Spleen (tissue), 7 donors: ENCODE data around the gene CDCA8.
"Not testable (repeated sequence)": the region's sequence is repeated elsewhere in the genome, so short reads cannot be mapped to it uniquely, and the experiment has no call there.

Source experiments
- CTCF ChIP-seq, 11 experiments: fragments of 200-600 bp in 7 of 11; fragments of 450-650 bp in 4 of 11; sonication (generic) in 4 of 11; IDR thresholded peaks in 8 of 11; conservative IDR thresholded peaks in 3 of 11; 1 replicate in 7 of 11; 2 replicates in 4 of 11; pipeline versions ENCODE4 v1.4.0 to v1.8.0; 2016 to 2021; ENCODE audit warnings: antibody characterized with exemption in 11 of 11, inconsistent platforms in 4 of 11, mild to moderate bottlenecking in 1 of 11
- POLR2A ChIP-seq, 3 donors: fragments of 450-650 bp; IDR thresholded peaks; one replicate each; pipeline ENCODE4 v1.5.1; 2017; ENCODE audit warnings: antibody characterized with exemption in 3 of 3, mild to moderate bottlenecking in 1 of 3
- donor health status: DM: no; HTN: no; CAD: no; lungs with moderate emphysema.
- donor health status: DM: no; HTN: no; CAD: no.
- donor health status: DM: no; HTN: no; CAD: no.

GRCh38 chr1:37737975-37738374, 45.7 kb downstream of the CDCA8 start:
- TF ChIP-seq CTCF (IDR thresholded peaks at IDR 0.05 in 8 of 11, conservative IDR thresholded peaks at IDR 0.05 in 3 of 11); POLR2A (IDR thresholded peaks at IDR 0.05): not testable (repeated sequence)
